KOPT-K1 (cell line): ENCODE data around the gene UBL5.
"Not testable (repeated sequence)": the region's sequence is repeated elsewhere in the genome, so short reads cannot be mapped to it uniquely, and the experiment has no call there.

Experiments
- H3K27ac ChIP-seq: fragments of 200-600 bp; sonication (generic); 2 replicates; pipeline ENCODE4 v1.5.1; 2016; ENCODE audit warnings: antibody characterized with exemption, mild to moderate bottlenecking, low read depth, low read length; ENCODE audit not compliant: poor library complexity, severe bottlenecking
- H3K36me3 ChIP-seq: fragments of 200-600 bp; sonication (generic); 2 replicates; pipeline ENCODE4 v1.5.1; 2017; ENCODE audit warnings: antibody characterized with exemption, mild to moderate bottlenecking, low read length, moderate library complexity; ENCODE audit not compliant: insufficient read depth
- H3K9me3 ChIP-seq: fragments of 200-600 bp; sonication (generic); 2 replicates; pipeline ENCODE4 v1.5.1; 2017; ENCODE audit warnings: antibody characterized with exemption, low read length, mild to moderate bottlenecking; ENCODE audit not compliant: insufficient read depth, poor library complexity, severe bottlenecking

Gene UBL5

DNA sequence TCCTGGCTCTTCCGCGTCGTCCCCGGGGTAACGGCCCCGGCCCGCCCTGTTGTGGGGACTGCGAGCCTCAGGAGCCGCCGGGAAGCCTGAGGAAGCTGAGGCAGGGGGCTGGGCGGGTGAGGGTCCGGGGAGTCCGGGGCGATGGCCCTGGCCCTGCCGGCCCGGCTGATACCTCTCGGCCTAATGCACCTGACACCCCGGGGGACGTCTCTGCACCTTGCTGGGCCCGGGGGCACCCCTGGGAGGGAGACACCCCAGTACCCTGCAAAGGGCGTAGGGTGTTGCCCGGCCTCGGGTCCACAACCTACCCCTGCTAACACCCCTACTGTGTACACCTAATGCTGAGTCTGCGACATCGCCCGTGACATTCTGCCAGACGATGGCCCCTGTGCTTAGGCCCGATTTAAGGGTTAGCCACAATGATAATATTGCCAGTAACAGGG, 7.8 kb downstream of the UBL5 start:
- no peaks in the 10 kb centered on the region for H3K9me3 ChIP-seq
- H3K36me3 ChIP-seq, result peaks cover 38% of the 10 kb centered on the region
- H3K27ac ChIP-seq, result peak overlapping the region; percentile 77

DNA sequence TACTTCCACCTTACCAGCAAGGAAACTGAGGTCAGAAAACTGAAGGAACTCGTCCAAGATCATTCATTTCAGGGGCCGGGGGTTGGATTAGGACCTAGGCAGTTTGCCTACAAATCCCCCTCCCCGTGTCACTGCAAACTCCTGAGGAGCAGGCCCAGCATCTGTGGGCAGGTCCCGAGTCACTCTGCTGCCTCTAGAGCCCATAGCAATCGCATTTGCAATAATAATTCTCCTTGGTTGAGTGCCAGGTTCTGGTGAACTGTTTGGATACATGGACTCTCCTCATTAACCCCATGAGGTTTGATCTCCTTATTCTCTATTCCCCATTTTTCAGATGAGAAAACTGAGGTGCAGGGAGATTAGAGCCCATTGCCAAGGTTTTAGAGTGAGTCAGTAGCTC, 8.3 kb downstream of the UBL5 start:
- H3K36me3 ChIP-seq, result peaks cover 40% of the 10 kb centered on the region
- H3K9me3 ChIP-seq, result no peaks in the 10 kb centered on the region
- H3K27ac ChIP-seq, result peak overlapping the region; percentile 77

DNA sequence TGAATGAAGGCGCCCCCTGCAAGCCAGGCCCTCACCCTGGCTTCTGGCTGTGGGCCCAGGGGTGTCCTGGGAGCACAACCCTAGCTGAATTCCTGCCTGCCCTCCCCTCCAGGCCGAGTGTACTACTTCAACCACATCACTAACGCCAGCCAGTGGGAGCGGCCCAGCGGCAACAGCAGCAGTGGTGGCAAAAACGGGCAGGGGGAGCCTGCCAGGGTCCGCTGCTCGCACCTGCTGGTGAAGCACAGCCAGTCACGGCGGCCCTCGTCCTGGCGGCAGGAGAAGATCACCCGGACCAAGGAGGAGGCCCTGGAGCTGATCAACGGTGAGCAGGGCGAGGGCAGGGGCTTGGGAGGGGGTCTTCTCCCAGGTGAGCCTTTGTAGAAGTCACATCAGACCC, 10.6 kb downstream of the UBL5 start:
- H3K36me3 ChIP-seq, result peaks cover 60% of the 10 kb centered on the region

DNA sequence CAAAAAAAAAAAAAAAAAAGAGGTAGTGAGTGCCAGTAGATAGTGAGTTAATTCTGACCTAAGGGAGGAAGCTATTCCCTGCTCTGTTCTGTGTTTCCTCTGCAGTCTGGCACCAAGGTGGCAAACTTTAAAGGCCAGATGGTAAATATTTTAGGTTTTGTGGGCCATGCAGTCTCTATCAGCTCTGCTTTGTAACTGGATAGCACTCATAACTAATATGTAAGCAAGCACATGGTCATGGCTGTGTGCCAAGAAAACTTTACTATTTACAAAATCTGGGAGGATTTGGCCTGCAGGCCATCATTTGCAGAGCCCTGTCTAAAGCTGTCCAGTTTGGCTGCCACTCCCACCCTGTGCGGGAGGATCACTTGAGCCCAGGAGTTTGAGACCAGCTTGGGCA, 11.7 kb downstream of the UBL5 start:
- no peak overlapping the region for H3K27ac ChIP-seq
- H3K36me3 ChIP-seq, result peaks cover 71% of the 10 kb centered on the region
- no peaks in the 10 kb centered on the region for H3K9me3 ChIP-seq

More for the DNA sequence above, 10.6 kb downstream of the UBL5 start:
- Histone ChIP-seq H3K27ac (no peak overlapping the region), H3K9me3 (no peaks in the 10 kb centered on the region)

DNA sequence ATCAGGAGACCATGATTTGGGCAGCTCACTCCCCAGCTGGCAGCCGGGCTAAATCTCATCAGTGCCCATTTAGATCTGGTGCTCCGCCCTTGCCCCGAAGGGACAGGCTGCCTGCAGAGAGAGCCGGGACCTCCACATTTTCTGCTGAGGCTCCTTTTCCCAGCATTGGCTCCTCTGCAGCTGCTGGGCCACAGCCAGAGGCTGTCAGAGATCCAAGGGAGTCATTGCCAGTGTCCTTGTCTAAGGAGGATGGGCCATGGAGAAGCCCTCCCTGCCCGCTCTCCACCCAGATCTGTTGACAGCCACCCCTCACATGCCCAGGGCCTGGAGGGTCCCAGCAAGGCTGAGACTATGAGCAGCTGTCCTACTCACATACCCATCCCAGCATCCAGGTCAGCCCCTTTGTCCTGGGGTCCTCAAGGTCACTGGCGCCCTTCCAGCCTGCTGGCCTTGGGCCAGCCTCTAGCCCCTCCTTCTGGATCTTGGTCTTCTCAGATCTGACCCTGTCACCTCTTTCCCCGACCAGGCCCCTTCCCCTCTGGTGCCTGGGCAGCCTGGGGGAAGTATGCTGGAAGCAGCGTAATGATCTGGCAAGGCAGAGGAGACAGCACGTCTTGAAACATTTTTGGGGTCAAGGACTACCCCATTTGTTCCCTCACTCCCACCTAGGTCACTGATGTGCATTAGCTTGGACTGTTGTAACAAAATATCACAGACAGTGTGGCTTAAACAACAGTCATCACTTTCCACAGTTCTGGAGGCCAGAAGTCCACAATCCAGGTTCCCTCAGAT, 15.3 kb downstream of the UBL5 start:
- Histone ChIP-seq H3K36me3 (peaks cover 100% of the 10 kb centered on the region), H3K9me3 (no peaks in the 10 kb centered on the region), H3K27ac (no peak overlapping the region)

DNA sequence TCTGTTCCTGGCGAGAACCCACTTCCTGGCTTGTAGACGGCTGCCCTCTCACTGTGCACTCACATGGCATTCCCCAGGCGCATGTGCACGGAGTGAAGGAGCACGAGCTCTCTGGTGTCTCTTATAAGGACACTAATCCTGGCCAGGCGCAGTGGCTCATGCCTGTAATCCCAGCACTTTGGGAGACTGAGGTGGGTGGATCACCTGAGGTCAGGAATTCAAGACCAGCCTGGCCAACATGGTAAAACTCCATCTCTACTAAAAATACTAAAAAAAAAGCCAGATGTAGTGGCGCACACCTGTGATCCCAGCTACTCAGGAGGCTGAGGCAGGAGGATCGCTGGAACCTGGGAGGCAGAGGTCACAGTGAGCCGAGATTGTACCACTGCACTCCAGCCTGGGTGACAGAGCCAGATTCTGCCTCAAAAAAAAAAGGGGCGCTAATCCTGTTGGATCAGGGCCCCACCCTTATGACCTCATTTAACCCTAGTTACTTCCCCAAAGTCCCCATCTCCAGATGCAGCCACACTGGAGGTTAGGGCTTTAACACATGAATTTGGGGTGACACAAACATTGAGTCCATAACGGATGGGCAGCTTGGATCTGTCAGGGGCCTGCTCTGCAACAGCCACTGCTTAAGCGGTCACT, 16.0 kb downstream of the UBL5 start:
- not testable (repeated sequence) for H3K27ac ChIP-seq, H3K9me3 ChIP-seq
- peaks cover 100% of the 10 kb centered on the region for H3K36me3 ChIP-seq

DNA sequence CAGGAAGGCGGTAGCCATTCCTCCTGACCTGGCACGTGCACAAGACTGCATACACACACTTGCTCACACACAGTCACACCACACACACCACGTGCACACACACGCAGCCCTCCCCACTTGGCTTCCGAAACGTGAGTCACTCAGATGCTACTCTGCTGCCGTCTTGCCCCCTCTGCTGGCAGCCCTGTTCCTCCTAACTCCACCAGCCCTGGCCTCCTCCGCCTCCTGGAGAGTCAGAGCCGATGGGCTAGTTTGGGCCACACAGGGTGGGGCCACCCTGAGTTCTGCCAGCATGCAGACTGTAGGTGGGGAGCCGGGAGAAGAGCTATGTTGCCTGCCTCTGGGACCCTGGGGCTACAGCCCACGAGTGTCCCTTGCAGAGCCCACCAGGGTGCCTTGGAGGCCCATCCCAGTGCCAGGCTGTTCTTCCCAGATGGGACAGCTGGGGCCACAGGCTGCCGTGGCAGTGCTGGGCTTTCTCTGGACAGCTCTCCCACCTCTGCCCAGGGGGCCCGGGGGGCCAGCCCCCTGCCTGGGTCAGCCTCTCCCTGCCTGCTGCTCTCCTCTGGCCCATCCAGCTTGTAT, 19.5 kb downstream of the UBL5 start:
- peaks cover 92% of the 10 kb centered on the region for H3K36me3 ChIP-seq
- no peaks in the 10 kb centered on the region for H3K9me3 ChIP-seq
- H3K27ac ChIP-seq, result no peak overlapping the region

DNA sequence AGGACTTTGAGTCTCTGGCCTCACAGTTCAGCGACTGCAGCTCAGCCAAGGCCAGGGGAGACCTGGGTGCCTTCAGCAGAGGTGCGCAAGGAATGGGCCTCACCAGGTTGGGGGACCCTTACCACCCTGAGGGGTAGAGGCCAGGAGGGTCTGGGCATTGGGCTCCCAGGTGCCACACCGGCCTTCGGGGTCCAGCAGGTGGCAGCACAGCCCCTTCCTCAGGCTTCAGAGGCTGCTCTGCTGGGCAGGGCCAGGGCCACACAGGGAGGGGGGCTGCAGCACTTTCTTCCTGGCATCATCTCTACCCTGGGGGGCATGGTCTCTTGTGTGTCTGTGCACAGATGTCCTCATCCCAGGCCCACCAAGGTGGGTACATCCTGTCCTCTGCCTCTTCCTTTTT, 20.3 kb downstream of the UBL5 start:
- Histone ChIP-seq H3K27ac (no peak overlapping the region), H3K36me3 (peaks cover 84% of the 10 kb centered on the region), H3K9me3 (no peaks in the 10 kb centered on the region)

DNA sequence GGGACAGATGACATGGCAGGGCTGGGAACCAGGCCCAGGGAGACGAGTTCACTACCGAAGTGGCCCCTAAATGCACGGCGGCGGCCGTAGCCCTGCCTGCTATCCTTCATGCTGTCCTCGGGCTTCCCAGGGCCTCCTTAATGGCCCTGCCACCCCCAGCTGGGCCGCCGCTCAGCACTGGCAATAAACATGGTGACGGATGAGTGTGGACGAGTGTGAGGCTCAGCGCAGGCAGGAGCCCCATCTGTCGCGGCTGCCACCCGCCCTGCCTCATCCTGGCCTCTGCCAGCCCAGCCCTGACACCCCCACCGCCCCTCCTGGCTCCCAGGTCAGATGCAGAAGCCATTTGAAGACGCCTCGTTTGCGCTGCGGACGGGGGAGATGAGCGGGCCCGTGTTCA, 21.0 kb downstream of the UBL5 start:
- Histone ChIP-seq H3K27ac (no peak overlapping the region), H3K9me3 (no peaks in the 10 kb centered on the region), H3K36me3 (peaks cover 77% of the 10 kb centered on the region)

DNA sequence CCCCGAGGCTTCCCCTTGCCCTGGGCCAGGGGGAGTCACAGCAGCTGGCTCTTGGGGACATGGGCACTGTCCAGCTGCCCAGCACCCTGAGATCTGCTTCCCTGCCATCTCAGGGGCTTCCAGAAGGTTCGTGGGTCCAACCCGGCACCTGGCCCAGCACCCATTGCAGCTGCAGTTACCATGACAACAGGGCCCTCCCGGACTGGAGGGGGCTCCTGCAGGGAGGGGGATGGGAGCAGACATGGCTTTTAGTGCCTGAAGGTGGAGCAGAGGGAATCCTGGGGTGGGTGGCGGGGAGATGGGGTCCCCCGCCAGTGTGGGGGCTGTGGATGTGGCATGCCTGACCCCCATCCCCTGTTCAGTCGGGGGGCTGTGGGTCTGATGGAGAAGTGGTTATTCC, 22.1 kb downstream of the UBL5 start:
- Histone ChIP-seq H3K36me3 (peaks cover 66% of the 10 kb centered on the region), H3K9me3 (no peaks in the 10 kb centered on the region)

DNA sequence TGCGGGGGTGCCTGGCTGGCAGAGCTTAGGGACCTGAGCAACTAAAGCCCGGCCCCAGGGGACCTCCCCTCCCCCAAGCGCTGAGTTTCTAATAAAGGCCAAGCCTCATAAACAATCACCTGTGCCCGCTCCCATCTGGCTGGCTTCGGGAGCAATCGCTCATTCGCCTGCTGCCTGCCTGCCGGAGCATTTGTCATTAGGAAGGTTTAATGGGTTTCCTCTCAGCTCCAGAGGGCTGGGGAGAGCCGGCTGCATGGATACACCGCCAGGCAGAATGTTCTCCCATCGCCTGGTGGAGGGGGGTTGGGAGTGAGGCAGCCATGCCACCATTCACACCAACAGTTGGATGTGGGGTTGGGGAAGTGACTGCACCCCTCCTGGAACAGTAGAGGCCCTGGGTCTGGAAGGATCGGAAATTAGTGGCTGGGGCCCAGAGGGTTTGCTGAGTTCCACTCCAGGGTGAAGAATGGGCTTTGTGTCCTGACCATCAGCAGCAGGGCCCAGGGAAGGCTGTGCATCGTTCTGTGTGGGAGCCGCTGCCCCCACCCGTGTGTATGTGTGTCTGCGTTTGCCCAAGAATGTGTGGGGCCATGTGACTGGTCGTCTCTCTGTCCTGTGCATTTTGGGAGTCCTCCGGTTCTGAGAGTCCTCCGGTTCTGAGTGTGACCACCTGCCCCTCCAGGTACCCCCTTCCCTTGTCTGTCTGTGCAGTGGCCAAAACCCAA, 22.7 kb downstream of the UBL5 start:
- Histone ChIP-seq H3K36me3 (peaks cover 60% of the 10 kb centered on the region), H3K9me3 (no peaks in the 10 kb centered on the region), H3K27ac (no peak overlapping the region)

More for the DNA sequence above, 22.1 kb downstream of the UBL5 start:
- H3K27ac ChIP-seq, result no peak overlapping the region

DNA sequence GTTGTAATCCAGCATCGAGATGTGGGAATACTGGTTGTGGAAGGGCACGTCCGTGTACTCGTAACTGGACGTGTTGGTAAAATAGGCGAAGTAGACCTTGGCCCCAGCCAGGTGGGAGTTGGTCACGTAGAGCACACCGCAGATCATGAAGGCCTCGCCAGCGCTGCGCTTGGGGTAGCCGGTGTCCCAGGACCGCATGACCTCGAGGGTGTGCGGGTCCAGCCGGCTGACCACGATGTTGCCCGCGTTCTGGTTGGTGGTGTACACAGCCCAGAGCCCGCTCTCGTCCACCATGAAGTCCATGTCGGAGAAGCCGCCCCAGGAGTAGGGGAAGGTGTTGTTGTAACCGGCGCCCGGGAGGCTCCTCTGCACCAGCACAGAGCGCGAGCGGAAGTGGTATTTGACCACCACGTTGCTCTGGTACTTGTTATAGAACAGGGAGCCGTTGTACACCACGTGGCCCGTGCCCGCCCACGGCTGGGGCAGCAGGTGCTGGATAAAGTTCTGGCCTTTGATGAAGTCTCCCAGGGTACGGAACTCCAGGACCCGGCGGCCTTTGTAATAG, 26.6 kb downstream of the UBL5 start:
- Histone ChIP-seq H3K27ac (no peak overlapping the region), H3K9me3 (no peaks in the 10 kb centered on the region), H3K36me3 (peaks cover 21% of the 10 kb centered on the region; the same call in 1 of the 2 replicates)

DNA sequence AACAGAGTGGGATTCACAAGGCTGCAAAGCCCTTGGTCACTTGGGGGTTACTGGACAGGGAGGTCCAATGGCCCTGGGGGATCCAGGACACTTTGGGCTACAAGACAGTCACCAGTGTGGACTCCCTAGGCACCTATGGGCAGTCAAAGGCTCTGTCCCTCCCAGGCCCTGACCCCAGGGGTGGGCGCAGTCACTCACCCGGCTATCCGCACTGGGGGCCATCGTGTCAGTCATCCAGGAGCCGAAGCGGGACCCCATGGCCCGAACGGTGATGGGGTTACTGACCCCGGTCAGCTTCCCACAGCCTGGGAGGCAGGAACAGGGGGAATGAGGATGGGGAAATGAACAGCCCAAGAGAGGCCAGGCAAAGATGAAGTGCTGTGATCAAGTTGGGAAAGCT, 28.9 kb downstream of the UBL5 start:
- Histone ChIP-seq H3K27ac (no peak overlapping the region), H3K36me3 (0 out of 2 replicates have a peak, but pooled peaks cover 3% of the 10 kb centered on the region), H3K9me3 (no peaks in the 10 kb centered on the region)

DNA sequence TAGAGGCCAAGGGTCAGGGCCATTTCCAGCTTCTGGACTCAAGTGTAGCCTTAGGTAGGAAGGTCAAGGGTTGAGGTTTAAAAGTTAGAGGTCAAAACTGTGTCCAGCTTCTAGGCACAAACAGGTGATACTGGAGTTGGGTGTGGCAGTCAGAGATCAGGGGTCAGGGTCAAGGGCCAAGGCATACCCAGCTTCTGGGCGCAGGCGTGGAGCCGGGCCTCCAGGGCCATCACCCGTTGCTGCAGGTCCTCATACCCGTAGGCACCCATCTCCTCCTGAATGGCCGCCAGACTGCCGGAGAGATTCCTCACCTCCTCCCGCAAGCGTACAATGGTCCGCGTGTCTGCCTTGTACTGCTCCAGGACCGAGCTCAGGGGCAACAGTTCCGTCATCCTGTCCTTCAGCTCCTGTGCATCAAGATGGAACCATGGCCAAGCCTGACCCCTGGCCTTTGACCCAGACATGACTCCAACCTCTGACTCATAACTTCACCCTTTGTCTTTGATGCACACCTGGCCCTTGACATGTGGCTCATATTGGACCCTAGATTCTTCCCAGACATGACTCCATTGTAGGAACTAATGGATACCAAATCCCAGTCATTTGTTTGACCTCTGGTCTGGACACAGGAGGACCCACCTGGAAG, 29.5 kb downstream of the UBL5 start:
- peak overlapping the region; percentile 62 for H3K27ac ChIP-seq
- no peaks in the 10 kb centered on the region for H3K9me3 ChIP-seq

More for the DNA sequence above, 29.5 kb downstream of the UBL5 start:
- no peaks in the 10 kb centered on the region for H3K36me3 ChIP-seq
